RWPE2 (cell line): ENCODE measurements around the gene ESM1.
A peak's percentile ranks its signal among the peaks of the same experiment; 100 is the strongest.

Source experiments
- ATAC-seq: fragments of 200-7000 bp; cut with Tn5 transposase; 3 replicates; pipeline ENCODE4 v1.9.1; 2021; ENCODE audit warnings: low read depth
- DNase-seq: peaks from one replicate; pipeline ENCODE4 v3.0.0-alpha.2; 2020; ENCODE audit warnings: low spot score
- H3K27ac ChIP-seq: fragments of 450-650 bp; 2 replicates; pipeline ENCODE4 v1.5.1; 2017; ENCODE audit warnings: mild to moderate bottlenecking; ENCODE audit not compliant: poor library complexity, severe bottlenecking
- H3K27me3 ChIP-seq: fragments of 250-450 bp; sonication (Bioruptor Pico); 2 replicates; pipeline ENCODE4 v1.5.1; 2021; ENCODE audit warnings: mild to moderate bottlenecking, moderate library complexity; ENCODE audit not compliant: insufficient read depth, poor library complexity, severe bottlenecking
- H3K36me3 ChIP-seq: fragments of 250-450 bp; sonication (Bioruptor Pico); 2 replicates; pipeline ENCODE4 v1.5.1; 2020; ENCODE audit warnings: low read depth, mild to moderate bottlenecking, moderate library complexity
- H3K4me1 ChIP-seq: fragments of 250-450 bp; sonication (Bioruptor Pico); 2 replicates; pipeline ENCODE4 v1.5.1; 2021; ENCODE audit warnings: mild to moderate bottlenecking, moderate library complexity; ENCODE audit not compliant: insufficient read depth, poor library complexity, severe bottlenecking
- H3K4me3 ChIP-seq: fragments of 250-450 bp; sonication (Bioruptor Pico); 2 replicates; pipeline ENCODE4 v1.5.1; 2021; ENCODE audit warnings: mild to moderate bottlenecking, moderate library complexity; ENCODE audit not compliant: severe bottlenecking
- H3K9me3 ChIP-seq: fragments of 250-450 bp; sonication (Bioruptor Pico); 2 replicates; pipeline ENCODE4 v1.5.1; 2021; ENCODE audit warnings: mild to moderate bottlenecking, moderate library complexity; ENCODE audit not compliant: severe bottlenecking
- TF ChIP-seq, protein P1 (sequence below): fragments of 450-650 bp; IDR thresholded peaks from one replicate; pipeline ENCODE4 v1.5.1; 2017; ENCODE audit warnings: mild to moderate bottlenecking, moderate library complexity; ENCODE audit not compliant: poor library complexity, severe bottlenecking

ESM1 gene

GRCh38 chr5:54959673-54960418 is 25.5 kb downstream of the ESM1 start:
- no peak for DNase-seq
- Histone ChIP-seq H3K36me3 (no peaks in the 10 kb centered on the region), H3K27me3 (no peaks in the 10 kb centered on the region), H3K4me1 (no peaks in the 10 kb centered on the region), H3K27ac (no peak overlapping the region), H3K4me3 (no peak overlapping the region), H3K9me3 (no peaks in the 10 kb centered on the region)
- TF ChIP-seq, protein P1, sequence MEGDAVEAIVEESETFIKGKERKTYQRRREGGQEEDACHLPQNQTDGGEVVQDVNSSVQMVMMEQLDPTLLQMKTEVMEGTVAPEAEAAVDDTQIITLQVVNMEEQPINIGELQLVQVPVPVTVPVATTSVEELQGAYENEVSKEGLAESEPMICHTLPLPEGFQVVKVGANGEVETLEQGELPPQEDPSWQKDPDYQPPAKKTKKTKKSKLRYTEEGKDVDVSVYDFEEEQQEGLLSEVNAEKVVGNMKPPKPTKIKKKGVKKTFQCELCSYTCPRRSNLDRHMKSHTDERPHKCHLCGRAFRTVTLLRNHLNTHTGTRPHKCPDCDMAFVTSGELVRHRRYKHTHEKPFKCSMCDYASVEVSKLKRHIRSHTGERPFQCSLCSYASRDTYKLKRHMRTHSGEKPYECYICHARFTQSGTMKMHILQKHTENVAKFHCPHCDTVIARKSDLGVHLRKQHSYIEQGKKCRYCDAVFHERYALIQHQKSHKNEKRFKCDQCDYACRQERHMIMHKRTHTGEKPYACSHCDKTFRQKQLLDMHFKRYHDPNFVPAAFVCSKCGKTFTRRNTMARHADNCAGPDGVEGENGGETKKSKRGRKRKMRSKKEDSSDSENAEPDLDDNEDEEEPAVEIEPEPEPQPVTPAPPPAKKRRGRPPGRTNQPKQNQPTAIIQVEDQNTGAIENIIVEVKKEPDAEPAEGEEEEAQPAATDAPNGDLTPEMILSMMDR: peak; percentile 29
- ATAC-seq: no peak

GRCh38 chr5:54956922-54957321 is 28.5 kb downstream of the ESM1 start:
- ATAC-seq (no peak), DNase-seq (no peak)
- no peaks in the 10 kb centered on the region for H3K4me1 ChIP-seq
- H3K27ac ChIP-seq: no peak overlapping the region
- no peaks in the 10 kb centered on the region for H3K9me3 ChIP-seq
- TF ChIP-seq, protein P1: no peak
- H3K27me3 ChIP-seq: no peaks in the 10 kb centered on the region
- no peak overlapping the region for H3K4me3 ChIP-seq
- H3K36me3 ChIP-seq: no peaks in the 10 kb centered on the region

DNA sequence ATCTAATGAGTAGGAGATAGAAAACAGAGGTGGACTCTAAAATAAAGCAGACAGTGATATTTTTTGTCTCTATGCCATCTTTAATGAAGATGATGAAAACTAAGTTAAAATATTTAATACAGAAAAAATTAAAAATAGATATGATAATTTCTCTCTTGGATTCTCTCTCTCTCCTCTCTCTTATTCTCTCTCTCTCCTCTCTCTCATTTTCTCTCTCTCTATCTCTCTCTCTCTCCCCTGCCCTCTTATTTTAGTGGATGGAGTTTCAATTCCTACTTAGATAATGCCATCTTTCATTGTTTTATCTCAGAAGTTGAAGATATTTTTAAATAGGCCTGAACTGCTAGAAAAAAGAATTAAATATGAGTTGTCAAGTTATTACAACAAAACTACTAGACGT is 38.2 kb downstream of the ESM1 start:
- Histone ChIP-seq H3K9me3 (no peaks in the 10 kb centered on the region), H3K4me3 (no peak overlapping the region)
- ATAC-seq: no peak

DNA sequence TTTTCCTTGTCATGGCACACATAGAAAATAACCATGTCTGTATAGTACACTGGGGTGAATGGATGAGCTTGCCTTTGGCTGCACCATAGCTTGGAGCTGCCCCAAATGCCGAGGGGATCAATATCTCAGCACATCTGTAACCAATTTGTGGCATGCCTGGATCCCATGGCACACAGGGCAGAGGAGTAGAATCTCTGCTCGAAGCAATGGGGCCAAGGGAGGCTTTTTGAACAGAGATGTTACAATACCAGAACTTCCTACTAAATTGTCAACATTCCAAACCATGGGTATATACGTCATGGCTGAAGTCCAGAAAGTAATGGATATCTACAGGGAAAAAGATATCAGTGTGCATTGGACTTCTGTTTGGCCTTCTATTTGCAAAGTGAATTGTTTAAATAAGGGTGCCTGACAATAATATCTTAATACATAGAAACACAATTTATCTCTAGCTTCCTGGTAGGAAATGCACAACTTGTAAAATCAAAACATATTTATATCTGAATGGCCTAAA is 39.0 kb downstream of the ESM1 start:
- Histone ChIP-seq H3K36me3 (no peaks in the 10 kb centered on the region), H3K4me3 (no peak overlapping the region), H3K27ac (no peak overlapping the region), H3K4me1 (no peaks in the 10 kb centered on the region), H3K27me3 (no peaks in the 10 kb centered on the region), H3K9me3 (no peaks in the 10 kb centered on the region)
- ATAC-seq: no peak
- no peak for DNase-seq
- TF ChIP-seq, protein P1: no peak

More for the DNA sequence above, 38.2 kb downstream of the ESM1 start:
- no peak overlapping the region for H3K27ac ChIP-seq
- H3K36me3 ChIP-seq: no peaks in the 10 kb centered on the region
- no peaks in the 10 kb centered on the region for H3K4me1 ChIP-seq
- DNase-seq: no peak
- TF ChIP-seq, protein P1: no peak
- H3K27me3 ChIP-seq: no peaks in the 10 kb centered on the region

DNA sequence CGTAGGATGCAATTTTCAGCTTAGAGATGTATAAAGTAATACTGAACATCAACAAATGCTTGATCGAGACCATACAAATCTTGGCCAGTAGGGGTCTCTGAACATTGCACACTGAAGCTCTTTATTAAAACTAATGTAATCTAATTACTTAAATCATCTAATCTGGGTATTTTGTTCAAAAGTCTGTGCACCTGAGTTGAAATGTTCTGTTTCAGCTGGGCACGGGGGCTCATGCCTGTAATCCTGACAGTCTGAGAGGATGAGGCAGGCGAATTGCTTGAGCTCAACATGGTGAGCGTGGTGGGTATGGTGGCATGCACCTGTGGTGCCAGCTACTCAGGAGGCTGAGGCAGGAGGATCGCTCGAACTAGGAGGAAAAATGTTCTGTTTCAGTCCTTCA is 41.0 kb downstream of the ESM1 start:
- DNase-seq: no peak
- TF ChIP-seq, protein P1: peak; percentile 94

More for the DNA sequence above, 41.0 kb downstream of the ESM1 start:
- ATAC-seq: peak; percentile 60; the same call in 2 of the 3 replicates
- Histone ChIP-seq H3K4me3 (no peak overlapping the region), H3K27me3 (no peaks in the 10 kb centered on the region), H3K4me1 (no peaks in the 10 kb centered on the region), H3K36me3 (no peaks in the 10 kb centered on the region), H3K9me3 (no peaks in the 10 kb centered on the region), H3K27ac (no peak overlapping the region)
